Endothelial cell of umbilical vein (primary cell): ENCODE results near the gene AMIGO2. TPM values are rescaled to one million over a fixed set of nuclear protein-coding genes. Genes with fewer than 3 reads are reported as not detected.

Experiments
- BruUV-seq: library from RNA; stranded (reverse); fragments of 400-500 nt; replicated peaks from 2 replicates; lab custom pipeline; 2021; lab: Mats Ljungman, UMichigan
- CTCF ChIA-PET: fragments of 300-600, 350-600 bp; sonication (Branson Sonifier 250); formaldehyde crosslinking; loops from one replicate; lab custom pipeline; 2021; ENCODE audit warnings: antibody characterized with exemption, inconsistent platforms; lab: Charles Lee
- POLR2A ChIA-PET: fragments of 300-600, 350-600 bp; sonication (Branson Sonifier 250); formaldehyde crosslinking; loops from one replicate; lab custom pipeline; 2021; ENCODE audit warnings: antibody characterized with exemption, inconsistent platforms; lab: Charles Lee
- DNase-seq: peaks from one replicate; pipeline ENCODE4 v3.0.0-alpha.2; 2011; ENCODE audit warnings: low read depth, low spot score
- FAIRE-seq: peaks from 2 replicates; lab custom pipeline; 2011; peaks lifted over from hg19 to GRCh38; lab: Jason Lieb, UNC
- H2AFZ ChIP-seq: 2 replicates; pipeline ENCODE4 v1.6.0; 2012; ENCODE audit warnings: low read depth, low read length, control low read depth, inconsistent platforms
- H3K27ac ChIP-seq: 2 replicates; pipeline ENCODE4 v1.5.1; 2011; ENCODE audit warnings: low read depth, mild to moderate bottlenecking, control low read depth, low read length, moderate library complexity; ENCODE audit not compliant: insufficient read depth
- H3K27me3 ChIP-seq, 2 experiments: 2 replicates each; pipeline versions ENCODE4 v1.6.0 to v1.6.1; 2011; ENCODE audit warnings: low read length in 2 of 2, mixed read lengths in 1 of 2; ENCODE audit not compliant: control insufficient read depth in 2 of 2, insufficient read depth in 2 of 2
- H3K36me3 ChIP-seq, 2 experiments: 2 replicates in 1 of 2; 3 replicates in 1 of 2; pipeline ENCODE4 v1.5.1; 2011; ENCODE audit warnings: low read length in 2 of 2, mild to moderate bottlenecking in 1 of 2, moderate library complexity in 1 of 2; ENCODE audit not compliant: control insufficient read depth in 2 of 2, insufficient read depth in 2 of 2; ENCODE audit errors: extremely low read depth in 1 of 2
- H3K4me1 ChIP-seq: 3 replicates; pipeline ENCODE4 v1.5.1; 2011; ENCODE audit warnings: mild to moderate bottlenecking, low read length; ENCODE audit not compliant: control insufficient read depth, insufficient read depth; ENCODE audit errors: extremely low read depth
- H3K4me2 ChIP-seq: 2 replicates; pipeline ENCODE4 v1.6.1; 2011; ENCODE audit warnings: low read length, control low read depth, mixed read lengths; ENCODE audit not compliant: insufficient read depth
- H3K4me3 ChIP-seq, 3 experiments: fragments of 200-600 bp in 1 of 3; sonication (generic), shearing (Covaris generic) in 1 of 3; replicated peaks in 1 of 3; 2 replicates each; pipeline ENCODE4 v1.5.1; 2011 to 2016; ENCODE audit warnings: control low read depth in 3 of 3, low read length in 3 of 3, mild to moderate bottlenecking in 2 of 3, inconsistent platforms in 1 of 3, low read depth in 1 of 3, moderate library complexity in 1 of 3; ENCODE audit not compliant: insufficient read depth in 1 of 3
- H3K79me2 ChIP-seq: 2 replicates; pipeline ENCODE4 v1.6.0; 2012; ENCODE audit warnings: low read length, inconsistent platforms; ENCODE audit not compliant: control insufficient read depth, insufficient read depth
- H3K9ac ChIP-seq: replicated peaks from 2 replicates; pipeline ENCODE3; 2011; ENCODE audit warnings: low read length, control low read depth; ENCODE audit not compliant: insufficient read depth; ENCODE audit errors: extremely low read depth
- H3K9me1 ChIP-seq: replicated peaks from 3 replicates; pipeline ENCODE4 v1.6.0; 2011; ENCODE audit warnings: mild to moderate bottlenecking, low read length; ENCODE audit not compliant: control insufficient read depth, insufficient read depth; ENCODE audit errors: extremely low read depth
- H3K9me3 ChIP-seq: replicated peaks from 2 replicates; pipeline ENCODE4 v1.5.1; 2012; ENCODE audit warnings: low read length, inconsistent platforms; ENCODE audit not compliant: control insufficient read depth, insufficient read depth
- H4K20me1 ChIP-seq: replicated peaks from 2 replicates; pipeline ENCODE3; 2011; ENCODE audit warnings: mild to moderate bottlenecking, low read length; ENCODE audit not compliant: control insufficient read depth, insufficient read depth; ENCODE audit errors: extremely low read depth
- CTCF ChIP-seq, 2 donors: IDR thresholded peaks; 1 replicate in 1 of 2; 2 replicates in 1 of 2; pipeline ENCODE4 v1.5.1; 2011; ENCODE audit warnings: low read length in 2 of 2, mild to moderate bottlenecking in 2 of 2, moderate library complexity in 2 of 2, control low read depth in 1 of 2, inconsistent platforms in 1 of 2, low read depth in 1 of 2; ENCODE audit not compliant: insufficient read depth in 1 of 2; ENCODE audit errors: extremely low read depth in 1 of 2
- EZH2 ChIP-seq: IDR thresholded peaks from 2 replicates; pipeline ENCODE4 v1.6.1; 2012; ENCODE audit warnings: borderline replicate concordance, low read depth, mild to moderate bottlenecking, moderate library complexity, low read length, inconsistent platforms; ENCODE audit not compliant: severe bottlenecking
- FOS ChIP-seq: IDR thresholded peaks from 2 replicates; pipeline ENCODE4 v1.6.1; 2011; ENCODE audit warnings: mild to moderate bottlenecking, low read length, moderate library complexity, borderline replicate concordance; ENCODE audit not compliant: insufficient read depth
- GATA2 ChIP-seq: IDR thresholded peaks from 2 replicates; pipeline ENCODE4 v1.7.0; 2011; ENCODE audit warnings: low read depth, mild to moderate bottlenecking, moderate library complexity, mixed read lengths, low read length; ENCODE audit not compliant: insufficient read length, insufficient read depth
- JUN ChIP-seq: IDR thresholded peaks from 2 replicates; pipeline ENCODE4 v1.6.1; 2011; ENCODE audit warnings: borderline replicate concordance, low read depth; ENCODE audit not compliant: insufficient read length, insufficient read depth
- MAX ChIP-seq: IDR thresholded peaks from 2 replicates; pipeline ENCODE4 v1.6.1; 2011; ENCODE audit not compliant: insufficient read depth, insufficient read length
- MYC ChIP-seq: IDR thresholded peaks from one replicate; pipeline ENCODE4 v1.6.1; 2011; ENCODE audit warnings: mild to moderate bottlenecking, low read depth, low read length
- POLR2A ChIP-seq: IDR thresholded peaks from 2 replicates; pipeline ENCODE4 v1.6.1; 2012; ENCODE audit warnings: low read depth, mild to moderate bottlenecking, control low read depth, low read length
- POLR2AphosphoS5 ChIP-seq: IDR thresholded peaks from 2 replicates; pipeline ENCODE4 v1.6.1; 2012; ENCODE audit warnings: low read depth, mild to moderate bottlenecking, control low read depth, low read length, moderate library complexity; ENCODE audit not compliant: insufficient read depth
- dilution Hi-C: fragments of 300-500 bp; cut with MboI; formaldehyde crosslinking; loops from one replicate; pipeline ENCODE4 v1.15.0; 2019; ENCODE audit warnings: low sequenced_read_pairs; ENCODE audit not compliant: extremely low pct_ligation_motif_present
- intact Hi-C: fragments of 100-400 bp; cut with micrococcal nuclease; formaldehyde crosslinking; loops from one replicate; pipeline ENCODE4 v1.10.0; 2022
- polyA plus RNA-seq, 4 experiments: library from polyadenylated mRNA; depleted of rRNA in 3 of 4; stranded (reverse) in 3 of 4; unstranded in 1 of 4; fragments of >200 nt; gene quantifications; 2 replicates each; pipeline versions ENCODE4 v1.2.1 to v1.2.3, GENCODE V29; 2011 to 2012; ENCODE audit warnings: missing spikeins in 1 of 4
- total RNA-seq: library from RNA; stranded (reverse); gene quantifications from 2 replicates; pipeline ENCODE4 v1.2.3, GENCODE V29; 2021

Gene AMIGO2
- total and polyA plus RNA-seq, 2 donors (not counting 3 experiments of a cell fraction or from before 2014, with no cell fraction given), result 5.4 to 7.5 TPM

DNA sequence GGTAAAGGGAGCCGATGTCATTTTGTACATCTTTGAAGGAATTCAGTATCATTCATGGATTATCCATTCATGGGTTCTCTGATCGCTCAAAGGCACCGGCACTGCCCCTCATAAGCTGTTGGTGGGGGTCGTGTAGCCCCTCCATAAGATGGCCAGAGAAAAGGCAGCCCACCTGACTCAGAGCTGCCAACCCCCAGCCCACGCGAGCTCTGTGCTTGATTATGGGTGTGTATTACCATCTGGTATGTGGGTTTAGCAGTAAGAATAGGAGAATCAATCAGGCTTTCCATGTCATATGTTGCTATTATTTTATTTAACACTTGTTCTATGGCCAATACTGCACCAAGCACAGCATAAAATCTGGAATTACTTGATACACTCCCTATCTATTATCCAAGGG is 32.1 kb upstream of the AMIGO2 start:
- intact Hi-C loops (no loop called here), dilution Hi-C loops (no loop called here)
- Histone ChIP-seq H3K4me1 (no peaks in the 10 kb centered on the region), H3K79me2 (no peaks in the 10 kb centered on the region), H3K4me2 (no peak overlapping the region), H3K9me1 (no peaks in the 10 kb centered on the region), H3K36me3 (no peaks in the 10 kb centered on the region), H2AFZ (no peak overlapping the region), H3K9me3 (no peaks in the 10 kb centered on the region), H4K20me1 (no peaks in the 10 kb centered on the region), H3K27me3 (no peaks in the 10 kb centered on the region), H3K9ac (no peak overlapping the region), H3K4me3 (no peak overlapping the region), H3K27ac (no peak overlapping the region)
- TF ChIP-seq POLR2AphosphoS5 (no peak), GATA2 (no peak), POLR2A (no peak)
- DNase-seq (no peak), FAIRE-seq (no peak)
- no TSS peak for BruUV-seq
- ChIA-PET POLR2A (no interaction called here), CTCF (interaction anchor here (1.1 to 1.4 kb wide), 3 partner anchors 10 to 286 kb away, joined by 3 to 4 read pairs (median 3); no protein-coding TSS in a partner anchor)

- no peak for FAIRE-seq
- CTCF ChIA-PET, result interaction anchor here (0.7 kb wide), 1 partner anchor 15 kb away, joined by 3 read pairs; no protein-coding TSS in a partner anchor
Observed at GRCh38 chr12:47111392-47111778, 31.6 kb upstream of the AMIGO2 start.

More at GRCh38 chr12:47111392-47111778, 31.6 kb upstream of the AMIGO2 start:
- no peak for DNase-seq
- no TSS peak for BruUV-seq
- POLR2A ChIA-PET, result no interaction called here
- H3K36me3 ChIP-seq, result no peaks in the 10 kb centered on the region
- no peak overlapping the region for H3K4me2 ChIP-seq
- no peak overlapping the region for H3K27ac ChIP-seq
- dilution Hi-C loops (no loop called here), intact Hi-C loops (no loop called here)
- no peak overlapping the region for H3K9ac ChIP-seq
- TF ChIP-seq POLR2A (no peak), FOS (no peak), MYC (no peak), EZH2 (no peak), GATA2 (no peak), CTCF (IDR thresholded peaks at IDR 0.05; ENCODE audit: extremely low read depth in 1 of 2, insufficient read depth in 1 of 2, low read depth in 1 of 2, low read length in 2 of 2) (no peak), POLR2AphosphoS5 (no peak), MAX (no peak), JUN (no peak)
- H3K27me3 ChIP-seq, result no peaks in the 10 kb centered on the region
- H3K4me3 ChIP-seq, result no peak overlapping the region
- no peaks in the 10 kb centered on the region for H3K9me3 ChIP-seq
- no peaks in the 10 kb centered on the region for H3K9me1 ChIP-seq
- H4K20me1 ChIP-seq, result no peaks in the 10 kb centered on the region
- H2AFZ ChIP-seq, result no peak overlapping the region
- no peaks in the 10 kb centered on the region for H3K4me1 ChIP-seq
- no peaks in the 10 kb centered on the region for H3K79me2 ChIP-seq
